GM18507 (cell line): Measurements from ENCODE around the gene REC114.

Experiments used
- DNase-seq: peaks from one replicate; pipeline ENCODE4 v3.0.0; 2011; ENCODE audit warnings: low read depth; ENCODE audit not compliant: insufficient read length; ENCODE audit errors: extremely low spot score
- FAIRE-seq: peaks from 2 replicates; lab custom pipeline; 2011; peaks lifted over from hg19 to GRCh38; lab: Jason Lieb, UNC

Gene REC114

DNA sequence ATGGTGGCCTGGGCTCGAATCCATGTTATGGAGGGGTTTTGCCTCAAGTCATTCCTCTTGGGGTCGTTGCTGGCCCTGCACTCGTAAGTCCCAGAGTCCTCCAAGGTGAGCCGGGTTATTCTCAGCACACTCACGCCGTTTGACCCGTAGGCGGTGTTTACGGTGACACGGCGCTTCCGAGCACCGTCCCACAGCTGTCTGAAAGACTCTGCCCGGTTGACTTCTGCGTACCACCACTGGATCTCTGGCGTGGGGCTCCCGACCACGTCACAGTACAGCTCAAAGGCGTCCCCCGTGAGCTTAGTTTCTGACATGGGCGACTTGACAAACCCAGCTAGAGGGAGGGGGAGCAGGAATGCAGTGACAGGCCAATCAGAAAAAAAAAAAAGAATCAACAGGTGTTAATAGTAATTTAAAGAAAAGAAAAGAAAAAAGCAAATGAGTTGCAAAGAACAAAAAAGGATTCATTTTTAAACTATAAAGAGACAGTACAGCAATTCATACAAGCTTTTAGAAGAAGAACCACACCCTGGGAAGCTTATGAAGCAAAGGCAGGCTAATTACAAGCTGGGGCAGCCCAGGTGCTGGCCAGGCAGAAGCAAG, 154.2 kb downstream of the REC114 start:
- DNase-seq (no peak), FAIRE-seq (no peak)

- DNase-seq (no peak), FAIRE-seq (no peak)
Observed at GRCh38 chr15:73598530-73599160, 155.7 kb downstream of the REC114 start.

GRCh38 chr15:73599934-73600333, 157.0 kb downstream of the REC114 start:
- no peak for FAIRE-seq
- DNase-seq, result no peak

GRCh38 chr15:73600413-73601335, 157.7 kb downstream of the REC114 start:
- no peak for DNase-seq
- no peak for FAIRE-seq

GRCh38 chr15:73601451-73602445, 158.8 kb downstream of the REC114 start:
- DNase-seq (no peak), FAIRE-seq (no peak)

GRCh38 chr15:73602446-73602843, 159.5 kb downstream of the REC114 start:
- no peak for DNase-seq
- no peak for FAIRE-seq

GRCh38 chr15:73602992-73603391, 160.0 kb downstream of the REC114 start:
- FAIRE-seq, result no peak
- no peak for DNase-seq

DNA sequence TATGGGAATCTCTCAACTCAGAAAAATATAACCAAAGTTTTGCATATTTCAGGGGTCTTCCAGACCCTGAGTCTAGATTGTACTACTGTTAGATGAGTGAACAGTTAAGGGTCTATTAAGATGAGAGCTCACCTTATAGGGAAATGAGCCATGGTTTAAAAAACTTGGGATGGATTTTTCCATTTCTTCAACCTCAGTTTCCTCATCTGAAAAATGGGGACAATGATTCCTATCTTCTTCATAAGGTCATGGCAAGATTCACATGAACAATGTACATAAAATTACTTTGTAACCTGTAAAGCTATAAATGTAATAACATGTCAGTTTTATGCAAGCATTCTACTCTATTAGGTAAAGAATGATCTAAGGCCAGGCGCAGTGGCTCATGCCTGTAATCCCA, 161.5 kb downstream of the REC114 start:
- FAIRE-seq (no peak), DNase-seq (no peak)

DNA sequence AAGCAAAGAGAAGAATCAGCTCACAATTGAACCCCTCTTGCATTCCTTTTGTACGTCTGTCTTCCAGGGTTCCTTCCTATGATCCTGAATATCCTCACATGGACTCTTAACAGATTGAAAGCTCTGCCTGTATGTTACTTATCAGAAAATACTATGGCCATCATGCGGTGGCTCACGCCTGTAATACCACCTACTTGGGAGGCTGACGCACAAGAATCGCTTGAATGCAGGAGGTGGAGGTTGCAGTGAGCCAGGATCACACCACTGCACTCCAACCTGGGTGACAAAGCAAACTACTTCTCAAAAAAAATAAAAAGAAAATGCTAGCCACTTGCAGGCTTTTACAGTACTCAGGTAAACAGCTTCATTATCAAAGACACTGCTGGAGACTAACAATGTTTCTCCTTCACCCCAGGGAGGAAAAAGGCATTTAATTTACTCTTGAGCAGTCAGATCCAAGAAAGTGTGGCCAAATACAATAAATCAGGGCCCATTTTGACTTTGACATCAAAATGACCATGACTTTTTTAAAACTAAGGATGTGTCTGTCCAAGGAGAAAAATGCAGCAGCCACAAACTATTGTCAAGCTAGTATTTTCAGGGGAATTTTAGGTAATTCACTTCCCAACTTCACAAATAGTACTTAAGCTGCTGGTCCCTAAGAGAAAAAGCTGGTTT, 162.9 kb downstream of the REC114 start:
- DNase-seq (no peak), FAIRE-seq (no peak)

DNA sequence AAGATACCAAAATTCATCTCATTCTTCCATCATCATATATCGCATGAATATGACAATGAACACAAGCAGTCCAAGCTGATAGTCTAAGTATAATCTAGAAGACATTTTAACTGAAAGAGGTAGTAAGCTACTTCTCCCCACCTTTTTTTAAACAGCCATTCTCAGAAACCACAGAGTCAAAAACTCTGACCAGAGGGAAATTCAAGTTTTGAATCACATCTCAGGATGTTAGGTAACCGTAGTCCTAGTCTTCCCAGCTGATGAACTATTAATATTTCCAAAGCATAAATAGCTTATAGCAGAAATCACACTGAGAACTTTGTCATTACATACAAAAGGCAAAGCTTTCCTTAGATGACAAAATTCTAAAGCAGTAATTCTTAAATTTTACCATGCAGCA, 164.4 kb downstream of the REC114 start:
- DNase-seq (no peak), FAIRE-seq (peak; percentile 65)

GRCh38 chr15:73607843-73608242, 164.9 kb downstream of the REC114 start:
- FAIRE-seq, result no peak
- DNase-seq, result no peak

- DNase-seq, result no peak
Observed at GRCh38 chr15:73608475-73608874, 165.5 kb downstream of the REC114 start.

GRCh38 chr15:73608941-73609340, 166.0 kb downstream of the REC114 start:
- DNase-seq (no peak), FAIRE-seq (no peak)

More at GRCh38 chr15:73608475-73608874, 165.5 kb downstream of the REC114 start:
- no peak for FAIRE-seq
